Mucosa of stomach (tissue), 1 donor: ENCODE measurements around the gene THBS1.
A peak's percentile ranks its signal among the peaks of the same experiment; 100 is the strongest.

Experiments
- H3K27me3 ChIP-seq: one replicate; pipeline ENCODE4 v1.7.0; 2013; ENCODE audit warnings: mild to moderate bottlenecking, low read length; ENCODE audit not compliant: control insufficient read depth, insufficient read depth
- H3K36me3 ChIP-seq: one replicate; pipeline ENCODE4 v1.7.0; 2013; ENCODE audit warnings: low read length; ENCODE audit not compliant: control insufficient read depth, insufficient read depth
- H3K4me1 ChIP-seq: one replicate; pipeline ENCODE4 v1.7.0; 2013; ENCODE audit warnings: mild to moderate bottlenecking, low read length; ENCODE audit not compliant: control insufficient read depth, insufficient read depth
- H3K4me3 ChIP-seq: one replicate; pipeline ENCODE4 v1.7.0; 2013; ENCODE audit warnings: low read length
- H3K9ac ChIP-seq: one replicate; pipeline ENCODE4 v1.7.0; 2013; ENCODE audit warnings: mild to moderate bottlenecking, low read length, moderate library complexity
- H3K9me3 ChIP-seq: one replicate; pipeline ENCODE4 v1.7.0; 2013; ENCODE audit warnings: mild to moderate bottlenecking, low read length, moderate library complexity; ENCODE audit not compliant: control insufficient read depth
- donor health status: Pancreatic carcinoma.

The THBS1 gene

GRCh38 chr15:39578851-39579486 lies 1.9 kb upstream of the THBS1 start:
- Histone ChIP-seq H3K27me3 (peaks cover 42% of the 10 kb centered on the region), H3K36me3 (no peaks in the 10 kb centered on the region), H3K9me3 (no peaks in the 10 kb centered on the region), H3K9ac (peak overlapping the region; percentile 51), H3K4me1 (peaks cover 19% of the 10 kb centered on the region), H3K4me3 (no peak overlapping the region)

DNA sequence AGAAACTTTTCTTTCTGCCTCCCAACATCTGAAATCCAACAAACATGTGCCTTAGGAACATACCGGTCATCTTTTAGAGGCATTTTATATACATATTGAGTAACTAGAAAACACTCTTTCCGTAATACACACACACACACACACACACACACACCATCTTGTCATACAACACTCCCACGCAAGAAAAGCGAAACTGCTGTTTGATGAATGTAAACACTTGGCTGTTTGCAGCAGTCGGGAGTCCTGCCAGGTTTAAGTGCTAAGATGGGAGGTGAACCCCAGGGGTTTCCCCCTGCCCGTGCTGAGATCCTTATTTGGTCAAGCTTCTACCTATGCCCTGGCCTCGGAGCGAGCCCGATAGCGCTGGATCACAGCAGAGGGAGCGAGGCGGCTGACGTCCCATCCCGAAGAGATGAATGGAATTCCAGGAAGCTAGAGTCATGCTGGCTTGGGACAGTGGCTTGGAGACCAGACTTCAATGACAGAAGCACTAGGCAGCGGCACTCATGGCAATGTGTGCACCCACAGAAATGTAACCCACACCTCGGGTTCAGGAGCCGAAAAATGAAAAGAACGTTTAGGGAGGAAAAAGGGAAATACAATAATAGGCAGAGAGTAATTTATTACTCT lies 1.3 kb upstream of the THBS1 start:
- peaks cover 19% of the 10 kb centered on the region for H3K4me1 ChIP-seq
- peak overlapping the region; percentile 51 for H3K9ac ChIP-seq
- H3K4me3 ChIP-seq, result peak overlapping the region; percentile 54

DNA sequence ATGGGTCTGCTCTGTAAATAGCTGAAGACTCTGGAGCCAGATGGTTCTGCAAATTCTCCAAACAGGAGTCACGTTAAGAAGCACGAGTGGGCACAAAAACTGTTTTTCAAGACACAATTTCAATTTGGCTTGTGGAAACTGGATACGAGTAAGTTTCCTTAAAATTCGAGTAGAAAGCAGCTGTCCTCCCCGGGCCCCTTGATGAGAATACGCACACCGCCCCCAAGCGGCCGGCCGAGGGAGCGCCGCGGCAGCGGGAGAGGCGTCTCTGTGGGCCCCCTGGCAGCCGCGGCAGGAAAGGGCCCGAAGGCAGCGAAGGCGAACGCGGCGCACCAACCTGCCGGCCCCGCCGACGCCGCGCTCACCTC lies 778 bp upstream of the THBS1 start:
- Histone ChIP-seq H3K36me3 (no peaks in the 10 kb centered on the region), H3K4me3 (peak overlapping the region; percentile 54), H3K9ac (peak overlapping the region; percentile 67), H3K4me1 (peaks cover 19% of the 10 kb centered on the region), H3K27me3 (peaks cover 42% of the 10 kb centered on the region), H3K9me3 (no peaks in the 10 kb centered on the region)

More for the DNA sequence above, 1.3 kb upstream of the THBS1 start:
- Histone ChIP-seq H3K9me3 (no peaks in the 10 kb centered on the region), H3K27me3 (peaks cover 42% of the 10 kb centered on the region), H3K36me3 (no peaks in the 10 kb centered on the region)

- Histone ChIP-seq H3K36me3 (no peaks in the 10 kb centered on the region), H3K9ac (peak overlapping the region; percentile 67), H3K4me1 (peaks cover 19% of the 10 kb centered on the region), H3K27me3 (peaks cover 42% of the 10 kb centered on the region), H3K9me3 (no peaks in the 10 kb centered on the region), H3K4me3 (peak overlapping the region; percentile 9)
Observed at GRCh38 chr15:39581242-39581792, 438 bp downstream of the THBS1 start.

DNA sequence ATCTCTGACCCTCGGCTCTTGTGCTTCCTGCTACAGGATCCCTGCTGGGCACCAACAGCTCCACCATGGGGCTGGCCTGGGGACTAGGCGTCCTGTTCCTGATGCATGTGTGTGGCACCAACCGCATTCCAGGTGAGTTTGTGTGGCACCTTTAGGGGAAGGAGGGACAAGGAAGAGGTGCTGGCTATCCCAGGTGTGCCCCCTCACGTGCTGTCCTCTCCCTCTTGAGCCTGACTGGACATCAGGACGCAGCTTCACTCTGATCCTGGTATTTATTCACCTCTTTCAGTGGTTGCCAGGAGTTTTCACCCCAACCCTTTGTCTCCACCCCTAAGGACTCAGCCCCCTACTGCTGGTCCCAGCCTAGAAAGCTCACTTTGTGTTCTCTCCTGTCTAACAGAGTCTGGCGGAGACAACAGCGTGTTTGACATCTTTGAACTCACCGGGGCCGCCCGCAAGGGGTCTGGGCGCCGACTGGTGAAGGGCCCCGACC lies 960 bp downstream of the THBS1 start:
- H3K4me1 ChIP-seq, result peaks cover 19% of the 10 kb centered on the region
- no peaks in the 10 kb centered on the region for H3K36me3 ChIP-seq
- H3K27me3 ChIP-seq, result peaks cover 42% of the 10 kb centered on the region
- H3K4me3 ChIP-seq, result peak overlapping the region; percentile 9
- peak overlapping the region; percentile 67 for H3K9ac ChIP-seq
- H3K9me3 ChIP-seq, result no peaks in the 10 kb centered on the region

- Histone ChIP-seq H3K4me3 (peak overlapping the region; percentile 9), H3K4me1 (peaks cover 19% of the 10 kb centered on the region), H3K27me3 (peaks cover 42% of the 10 kb centered on the region), H3K9ac (peak overlapping the region; percentile 67), H3K36me3 (no peaks in the 10 kb centered on the region), H3K9me3 (no peaks in the 10 kb centered on the region)
Observed at GRCh38 chr15:39582286-39582976, 1.6 kb downstream of the THBS1 start.

GRCh38 chr15:39582977-39583595 lies 2.2 kb downstream of the THBS1 start:
- peaks cover 22% of the 10 kb centered on the region for H3K4me1 ChIP-seq
- no peak overlapping the region for H3K4me3 ChIP-seq
- peak overlapping the region; percentile 67 for H3K9ac ChIP-seq
- H3K9me3 ChIP-seq, result no peaks in the 10 kb centered on the region
- peaks cover 41% of the 10 kb centered on the region for H3K27me3 ChIP-seq
- no peaks in the 10 kb centered on the region for H3K36me3 ChIP-seq

DNA sequence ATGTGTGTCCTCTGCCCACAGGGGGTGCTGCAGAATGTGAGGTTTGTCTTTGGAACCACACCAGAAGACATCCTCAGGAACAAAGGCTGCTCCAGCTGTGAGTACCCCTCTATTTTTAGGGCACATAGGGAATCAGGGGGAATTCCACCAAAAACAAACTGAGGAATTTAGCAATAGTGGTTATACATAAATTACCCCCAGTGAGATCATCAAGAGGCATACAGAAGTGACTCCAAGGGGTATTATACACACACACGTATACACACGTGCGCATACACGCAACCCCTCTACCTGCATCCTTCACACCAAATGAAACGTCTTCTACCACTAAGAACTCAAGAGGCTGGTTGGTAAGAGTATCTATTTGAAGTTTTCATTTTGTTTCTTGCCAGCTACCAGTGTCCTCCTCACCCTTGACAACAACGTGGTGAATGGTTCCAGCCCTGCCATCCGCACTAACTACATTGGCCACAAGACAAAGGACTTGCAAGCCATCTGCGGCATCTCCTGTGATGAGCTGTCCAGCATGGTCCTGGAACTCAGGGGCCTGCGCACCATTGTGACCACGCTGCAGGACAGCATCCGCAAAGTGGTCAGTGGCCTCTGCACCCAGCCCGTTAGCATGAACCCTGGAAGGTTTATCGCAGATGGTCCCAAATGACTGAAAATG lies 2.9 kb downstream of the THBS1 start:
- peaks cover 35% of the 10 kb centered on the region for H3K27me3 ChIP-seq
- no peak overlapping the region for H3K9ac ChIP-seq
- H3K4me1 ChIP-seq, result peaks cover 20% of the 10 kb centered on the region
- no peak overlapping the region for H3K4me3 ChIP-seq
- H3K36me3 ChIP-seq, result no peaks in the 10 kb centered on the region
- H3K9me3 ChIP-seq, result no peaks in the 10 kb centered on the region

GRCh38 chr15:39584266-39584659 lies 3.4 kb downstream of the THBS1 start:
- H3K4me1 ChIP-seq, result peaks cover 15% of the 10 kb centered on the region

GRCh38 chr15:39584662-39585388 lies 3.9 kb downstream of the THBS1 start:
- no peaks in the 10 kb centered on the region for H3K9me3 ChIP-seq
- H3K9ac ChIP-seq, result no peak overlapping the region
- H3K27me3 ChIP-seq, result peaks cover 26% of the 10 kb centered on the region
- H3K4me1 ChIP-seq, result peaks cover 12% of the 10 kb centered on the region
- no peak overlapping the region for H3K4me3 ChIP-seq
- no peaks in the 10 kb centered on the region for H3K36me3 ChIP-seq

More at GRCh38 chr15:39584266-39584659, 3.4 kb downstream of the THBS1 start:
- Histone ChIP-seq H3K27me3 (peaks cover 30% of the 10 kb centered on the region), H3K36me3 (no peaks in the 10 kb centered on the region), H3K9me3 (no peaks in the 10 kb centered on the region), H3K9ac (no peak overlapping the region), H3K4me3 (no peak overlapping the region)

- H3K9me3 ChIP-seq, result no peaks in the 10 kb centered on the region
- H3K4me1 ChIP-seq, result peaks cover 10% of the 10 kb centered on the region
- no peak overlapping the region for H3K4me3 ChIP-seq
- H3K36me3 ChIP-seq, result no peaks in the 10 kb centered on the region
- no peak overlapping the region for H3K9ac ChIP-seq
- H3K27me3 ChIP-seq, result peaks cover 21% of the 10 kb centered on the region
Observed at GRCh38 chr15:39585389-39585841, 4.5 kb downstream of the THBS1 start.
